Skeletal muscle satellite cell (primary cell): ENCODE measurements around the gene PRPS1L1.

Experiments
- H3K27me3 ChIP-seq: 2 replicates; pipeline ENCODE4 v1.7.0; 2013; ENCODE audit warnings: low read length; ENCODE audit not compliant: control insufficient read depth, insufficient read depth
- H3K36me3 ChIP-seq: 2 replicates; pipeline ENCODE4 v1.7.0; 2013; ENCODE audit warnings: mild to moderate bottlenecking, control low read depth, low read length; ENCODE audit not compliant: insufficient read depth
- H3K4me1 ChIP-seq: 2 replicates; pipeline ENCODE4 v1.7.0; 2013; ENCODE audit warnings: low read length; ENCODE audit not compliant: control insufficient read depth, insufficient read depth
- H3K4me2 ChIP-seq: 2 replicates; pipeline ENCODE4 v1.7.0; 2013; ENCODE audit warnings: mild to moderate bottlenecking, low read length
- H3K4me3 ChIP-seq: 2 replicates; pipeline ENCODE4 v1.7.0; 2013; ENCODE audit warnings: low read length
- H3K9ac ChIP-seq: 2 replicates; pipeline ENCODE4 v1.7.0; 2013; ENCODE audit warnings: mild to moderate bottlenecking, low read depth, low read length, moderate library complexity
- H3K9me3 ChIP-seq: replicated peaks from 2 replicates; pipeline ENCODE4 v1.7.0; 2013; ENCODE audit warnings: mild to moderate bottlenecking, control low read depth, low read length

The PRPS1L1 gene

GRCh38 chr7:18041191-18041590 is 13.5 kb upstream of the PRPS1L1 start:
- Histone ChIP-seq H3K27me3 (no peaks in the 10 kb centered on the region), H3K36me3 (no peaks in the 10 kb centered on the region), H3K9me3 (no peaks in the 10 kb centered on the region), H3K4me2 (no peak overlapping the region), H3K4me1 (peaks cover 15% of the 10 kb centered on the region), H3K9ac (no peak overlapping the region), H3K4me3 (no peak overlapping the region)

GRCh38 chr7:18040196-18040595 is 12.6 kb upstream of the PRPS1L1 start:
- Histone ChIP-seq H3K4me1 (peaks cover 15% of the 10 kb centered on the region), H3K4me3 (no peak overlapping the region), H3K9me3 (no peaks in the 10 kb centered on the region), H3K27me3 (no peaks in the 10 kb centered on the region), H3K4me2 (no peak overlapping the region), H3K36me3 (no peaks in the 10 kb centered on the region), H3K9ac (no peak overlapping the region)

GRCh38 chr7:18038382-18038781 is 10.7 kb upstream of the PRPS1L1 start:
- Histone ChIP-seq H3K27me3 (no peaks in the 10 kb centered on the region), H3K4me2 (no peak overlapping the region), H3K4me3 (no peak overlapping the region), H3K9ac (no peak overlapping the region), H3K9me3 (no peaks in the 10 kb centered on the region), H3K4me1 (peaks cover 15% of the 10 kb centered on the region), H3K36me3 (no peaks in the 10 kb centered on the region)

DNA sequence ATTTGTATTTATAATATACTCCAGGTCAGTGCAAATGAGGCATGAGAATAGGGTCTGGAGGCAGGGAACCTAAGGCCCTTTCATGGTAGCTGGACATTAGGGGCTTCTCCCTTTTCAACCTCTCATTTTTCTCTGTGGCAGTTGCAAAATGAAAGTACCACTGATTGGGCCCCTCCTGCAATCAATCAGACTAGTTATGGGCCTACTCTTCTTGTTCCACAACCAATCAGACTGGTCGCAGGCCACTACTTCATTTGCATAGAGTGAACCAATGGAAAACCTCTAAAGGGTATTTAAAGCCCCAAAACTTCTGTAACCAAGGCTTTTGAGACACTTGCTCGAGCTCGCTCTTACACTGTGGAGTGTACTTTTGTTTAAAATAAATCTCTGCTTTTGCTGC is 10.0 kb upstream of the PRPS1L1 start:
- Histone ChIP-seq H3K4me1 (peaks cover 15% of the 10 kb centered on the region), H3K4me3 (no peak overlapping the region), H3K4me2 (no peak overlapping the region), H3K27me3 (no peaks in the 10 kb centered on the region), H3K36me3 (no peaks in the 10 kb centered on the region), H3K9ac (no peak overlapping the region), H3K9me3 (no peaks in the 10 kb centered on the region)

- Histone ChIP-seq H3K9ac (no peak overlapping the region), H3K4me2 (no peak overlapping the region), H3K4me3 (no peak overlapping the region), H3K36me3 (no peaks in the 10 kb centered on the region), H3K9me3 (no peaks in the 10 kb centered on the region), H3K4me1 (peaks cover 15% of the 10 kb centered on the region), H3K27me3 (no peaks in the 10 kb centered on the region)
Measured at GRCh38 chr7:18036783-18037182, 9.1 kb upstream of the PRPS1L1 start.

GRCh38 chr7:18030758-18031157 is 3.1 kb upstream of the PRPS1L1 start:
- no peak overlapping the region for H3K4me2 ChIP-seq
- no peak overlapping the region for H3K9ac ChIP-seq
- no peaks in the 10 kb centered on the region for H3K27me3 ChIP-seq
- no peaks in the 10 kb centered on the region for H3K9me3 ChIP-seq
- H3K4me3 ChIP-seq = no peak overlapping the region
- no peaks in the 10 kb centered on the region for H3K4me1 ChIP-seq
- H3K36me3 ChIP-seq = no peaks in the 10 kb centered on the region

DNA sequence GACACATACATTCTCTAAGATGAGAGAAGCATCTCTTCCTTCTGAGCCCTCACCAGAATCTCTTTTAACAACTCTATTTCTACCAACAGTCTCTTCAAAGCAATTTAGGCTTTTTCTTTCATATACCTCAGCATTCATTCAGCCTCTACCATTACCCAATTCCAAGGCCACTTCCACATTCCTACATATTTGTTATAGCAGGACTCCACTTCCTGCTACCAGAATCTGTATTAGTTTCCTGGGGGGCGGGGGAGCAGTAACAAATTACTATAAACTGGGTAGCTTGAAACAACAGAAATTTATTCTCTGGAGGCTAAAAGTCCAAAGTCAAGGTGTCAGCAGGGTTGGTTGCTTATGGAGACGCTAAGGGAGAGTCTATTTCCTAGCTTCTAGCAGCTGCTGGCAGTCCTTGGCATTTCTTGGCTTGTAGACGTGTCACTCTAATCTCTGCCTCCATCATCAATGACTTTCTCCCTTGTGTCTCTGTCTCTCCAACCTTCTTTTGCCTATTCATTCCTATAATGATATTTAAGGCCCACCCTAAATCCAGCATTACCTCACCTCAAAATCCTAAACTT is 7.4 kb downstream of the PRPS1L1 start:
- H3K27me3 ChIP-seq = no peaks in the 10 kb centered on the region
- H3K4me1 ChIP-seq = peaks cover 13% of the 10 kb centered on the region
- no peak overlapping the region for H3K9ac ChIP-seq
- no peak overlapping the region for H3K4me2 ChIP-seq
- no peaks in the 10 kb centered on the region for H3K9me3 ChIP-seq
- no peaks in the 10 kb centered on the region for H3K36me3 ChIP-seq
- no peak overlapping the region for H3K4me3 ChIP-seq

- Histone ChIP-seq H3K27me3 (no peaks in the 10 kb centered on the region), H3K9me3 (no peaks in the 10 kb centered on the region), H3K4me2 (no peak overlapping the region), H3K4me1 (peaks cover 13% of the 10 kb centered on the region), H3K4me3 (no peak overlapping the region), H3K9ac (no peak overlapping the region), H3K36me3 (no peaks in the 10 kb centered on the region)
Measured at GRCh38 chr7:18019555-18019954, 8.1 kb downstream of the PRPS1L1 start.

GRCh38 chr7:18018296-18019215 is 9.1 kb downstream of the PRPS1L1 start:
- peaks cover 22% of the 10 kb centered on the region for H3K4me1 ChIP-seq
- no peaks in the 10 kb centered on the region for H3K9me3 ChIP-seq
- H3K4me2 ChIP-seq = no peak overlapping the region
- H3K4me3 ChIP-seq = no peak overlapping the region
- H3K9ac ChIP-seq = no peak overlapping the region
- H3K36me3 ChIP-seq = no peaks in the 10 kb centered on the region
- H3K27me3 ChIP-seq = no peaks in the 10 kb centered on the region

DNA sequence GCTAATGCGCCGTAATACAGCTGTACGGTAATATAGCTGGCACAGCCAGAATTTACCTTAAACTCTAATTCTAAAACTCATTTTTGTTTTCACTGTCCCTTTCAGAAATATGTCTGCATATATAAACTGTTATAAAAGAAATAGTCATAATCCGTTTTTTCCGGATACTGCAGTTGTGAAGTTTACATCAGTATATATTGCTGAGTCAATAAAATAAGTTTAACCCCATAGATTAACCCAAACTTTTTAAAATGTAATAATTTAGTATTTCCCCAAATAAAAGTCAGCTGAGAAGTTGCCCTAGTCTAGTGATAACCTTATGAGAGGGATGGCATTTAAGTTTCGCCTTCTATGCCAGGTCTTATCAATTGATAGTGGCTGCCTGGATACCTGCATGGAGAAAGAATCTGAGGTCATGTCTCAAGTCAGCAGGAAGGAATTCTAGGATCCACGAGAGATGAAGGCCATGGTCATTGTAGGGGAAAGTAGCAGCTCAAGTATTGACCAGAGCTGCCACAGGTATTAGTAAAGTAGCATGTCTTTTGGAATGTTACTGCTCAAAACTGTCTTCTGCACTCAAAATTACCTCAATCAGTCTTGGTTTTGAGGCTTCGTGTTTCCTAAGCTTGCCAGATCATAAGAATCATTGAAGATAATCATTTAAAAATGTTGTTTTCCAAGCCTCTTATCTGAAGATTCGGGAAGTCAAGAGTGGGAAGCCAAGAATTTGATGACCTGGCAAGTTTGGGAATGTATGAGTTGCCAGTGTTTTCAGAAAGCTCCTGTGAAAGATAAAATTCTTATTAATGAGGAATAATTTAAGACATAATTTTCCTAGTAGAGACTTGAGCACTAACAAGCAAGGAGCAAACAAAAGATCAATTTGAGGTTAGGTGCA is 10.8 kb downstream of the PRPS1L1 start:
- Histone ChIP-seq H3K4me2 (no peak overlapping the region), H3K9me3 (no peaks in the 10 kb centered on the region), H3K36me3 (no peaks in the 10 kb centered on the region), H3K9ac (no peak overlapping the region), H3K4me1 (peaks cover 22% of the 10 kb centered on the region), H3K27me3 (no peaks in the 10 kb centered on the region), H3K4me3 (no peak overlapping the region)

DNA sequence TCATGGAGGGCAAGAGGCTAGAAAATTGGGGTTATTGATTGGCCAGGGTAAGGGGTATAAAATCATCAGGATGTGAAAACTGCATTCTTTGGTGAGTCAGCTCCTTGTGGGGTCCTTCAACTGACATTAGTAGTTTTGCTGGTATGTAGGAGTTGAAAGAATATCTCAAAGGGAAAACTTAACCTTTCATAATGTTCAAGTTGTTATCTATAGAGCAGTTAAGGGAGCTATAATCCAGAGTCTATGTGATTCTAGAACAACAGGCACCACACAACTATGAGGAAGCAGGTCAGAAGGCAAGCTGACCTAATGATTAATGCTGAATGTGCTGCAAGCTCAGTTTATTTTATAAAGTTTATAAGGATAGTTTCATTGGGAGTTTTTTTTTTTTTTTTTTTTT is 13.7 kb downstream of the PRPS1L1 start:
- Histone ChIP-seq H3K36me3 (no peaks in the 10 kb centered on the region), H3K4me1 (peaks cover 10% of the 10 kb centered on the region), H3K4me2 (no peak overlapping the region), H3K4me3 (no peak overlapping the region), H3K9ac (no peak overlapping the region), H3K9me3 (no peaks in the 10 kb centered on the region), H3K27me3 (no peaks in the 10 kb centered on the region)
